ENCODE data around the gene FAM204A.

FAM204A gene

GRCh38 chr10:118341791-118342637 is at the start of gene FAM204A:
Gene FAM204A (minus strand): TSS chr10:118342324. CDS start chr10:118336415, 5,909 bp downstream.
- peak; percentile 95 for DNase-seq

- DNase-seq, result no peak
Observed at GRCh38 chr10:118383699-118384098, 41.6 kb upstream of the FAM204A start.

DNA sequence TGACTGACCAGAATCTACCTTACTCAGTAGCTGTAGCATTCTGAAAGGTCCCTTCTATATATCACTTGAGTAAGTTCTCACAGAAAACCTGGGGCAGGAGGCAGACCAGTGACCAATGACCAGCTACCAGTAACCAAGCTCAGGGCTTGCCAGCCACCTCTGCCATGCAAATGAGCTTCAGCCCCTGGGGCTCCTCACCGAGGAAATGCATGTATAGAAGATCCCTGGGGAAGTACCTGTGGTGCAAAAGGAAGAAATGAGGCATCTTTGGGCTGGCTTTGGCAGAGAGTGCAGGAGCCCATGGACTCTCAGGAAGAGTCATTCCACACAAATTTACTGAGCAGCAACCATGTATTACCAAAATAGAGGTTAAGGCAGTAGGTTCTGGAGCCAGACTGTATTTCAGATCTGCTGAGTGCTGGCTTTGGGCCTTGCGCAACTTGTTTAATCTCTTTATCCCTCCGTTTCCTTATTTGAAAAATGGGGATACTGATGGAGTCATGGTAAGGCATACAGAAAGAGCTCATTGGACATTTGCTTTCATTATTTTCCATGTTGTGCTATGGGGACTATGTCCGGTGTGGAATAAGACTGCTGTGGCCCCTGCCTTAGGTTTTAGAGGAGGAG is 41.1 kb upstream of the FAM204A start:
- DNase-seq, result no peak

DNA sequence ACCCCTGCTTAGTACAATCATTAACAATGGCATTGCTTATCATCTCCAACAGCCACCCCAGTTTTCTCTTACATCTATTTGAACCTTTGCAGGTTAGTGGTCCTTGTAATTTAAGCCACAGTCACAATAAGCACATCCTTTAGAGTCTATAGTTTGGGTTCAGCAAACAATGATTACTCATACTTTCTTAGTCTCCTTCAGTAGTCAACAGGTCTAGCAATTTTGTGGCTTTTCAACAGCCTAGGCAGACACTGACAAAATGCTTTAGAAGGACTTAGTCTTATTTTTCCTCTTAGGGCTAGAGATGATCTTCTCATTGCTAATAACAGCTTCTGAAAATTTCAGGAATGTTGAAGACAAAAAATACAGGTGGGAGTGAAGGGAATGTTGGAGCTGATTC is 32.3 kb upstream of the FAM204A start:
- DNase-seq, result no peak

DNA sequence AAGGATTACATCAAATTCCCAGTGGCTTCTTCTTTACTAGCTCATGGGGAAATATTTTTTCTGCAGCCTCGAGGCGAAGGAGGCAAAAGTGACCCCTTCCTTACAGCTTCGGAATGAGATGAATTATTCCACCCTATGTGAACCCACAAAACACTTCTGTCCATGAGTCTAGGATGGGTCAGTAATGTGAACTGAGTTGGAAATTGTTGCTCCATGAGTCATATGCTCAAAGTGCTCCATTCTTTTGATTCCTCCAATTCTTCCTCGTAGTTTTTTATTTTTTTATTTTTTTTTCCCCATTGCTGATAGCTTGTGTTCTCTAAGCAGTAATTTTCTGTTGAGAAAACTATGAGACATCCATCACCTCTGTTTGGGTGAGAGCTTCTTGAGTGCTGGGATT is 31.7 kb upstream of the FAM204A start:
- no peak for DNase-seq

GRCh38 chr10:118370499-118370898 is 28.4 kb upstream of the FAM204A start:
- DNase-seq, result no peak

DNA sequence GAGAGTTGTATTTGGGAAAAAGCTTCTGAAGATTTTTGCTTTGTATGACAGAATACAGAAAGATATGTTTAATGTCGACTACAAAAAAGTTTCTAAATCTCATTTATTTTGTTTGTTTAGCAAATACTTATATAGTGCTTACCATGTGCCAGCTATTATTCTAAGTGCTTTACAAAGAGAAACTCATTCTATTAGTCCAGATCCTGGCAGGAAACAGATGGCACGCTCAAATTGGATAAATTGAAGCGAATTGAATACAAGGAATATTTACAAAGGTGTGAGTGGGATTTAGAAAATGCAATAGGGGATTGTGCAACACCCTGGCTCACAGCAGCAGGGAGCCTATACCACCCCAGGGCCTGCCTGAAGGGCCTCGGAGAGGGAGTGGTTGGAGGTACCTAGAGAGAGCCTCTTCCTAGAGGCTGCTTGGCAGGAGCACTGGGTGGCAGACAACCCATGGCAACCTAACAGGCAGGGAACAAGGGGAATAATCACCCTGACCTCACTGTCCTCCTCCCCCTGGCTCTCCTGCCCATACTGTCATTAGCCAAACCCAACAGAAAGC is 27.6 kb upstream of the FAM204A start:
- no peak for DNase-seq

GRCh38 chr10:118365702-118366101 is 23.6 kb upstream of the FAM204A start:
- no peak for DNase-seq

- DNase-seq, result no peak
Observed at GRCh38 chr10:118362103-118362502, 20.0 kb upstream of the FAM204A start.

DNA sequence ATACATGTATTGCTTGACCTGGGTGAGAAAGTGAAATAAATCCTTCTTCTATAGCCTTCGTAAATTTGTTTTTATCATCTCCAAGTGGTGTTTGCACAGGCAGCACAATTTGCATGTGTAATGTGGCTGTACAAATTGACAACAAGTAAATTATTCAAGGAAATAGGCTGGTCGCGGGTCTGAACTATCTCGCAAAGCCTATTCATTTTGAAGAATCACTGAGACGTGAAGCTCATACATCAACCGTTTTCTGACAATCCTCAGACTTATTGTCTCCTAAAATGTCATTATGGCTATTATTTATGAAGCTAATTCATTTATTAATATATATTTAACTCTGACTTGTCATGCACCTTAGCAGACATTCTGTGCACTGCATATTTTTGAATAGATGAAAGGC is 16.2 kb upstream of the FAM204A start:
- no peak for DNase-seq

DNA sequence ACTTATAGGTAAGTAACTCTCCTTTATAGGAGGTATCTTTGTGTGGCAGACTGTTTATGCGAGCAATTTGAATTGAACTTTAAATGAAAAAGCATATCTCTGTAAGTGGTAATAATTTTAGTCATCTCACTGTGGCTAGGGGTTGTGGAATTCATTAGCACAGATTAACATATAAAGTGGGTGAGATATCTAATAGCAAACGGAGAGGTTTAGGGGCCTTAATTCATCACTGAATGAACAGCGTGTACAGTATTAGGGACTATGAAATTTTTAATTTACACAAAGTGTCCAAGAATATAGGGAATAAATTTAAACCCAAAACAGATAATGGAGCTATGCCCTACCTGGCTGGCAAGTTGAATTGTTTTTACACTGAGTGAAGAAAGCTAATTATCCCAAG is 15.7 kb upstream of the FAM204A start:
- DNase-seq, result no peak

GRCh38 chr10:118356628-118357027 is 14.5 kb upstream of the FAM204A start:
- no peak for DNase-seq

DNA sequence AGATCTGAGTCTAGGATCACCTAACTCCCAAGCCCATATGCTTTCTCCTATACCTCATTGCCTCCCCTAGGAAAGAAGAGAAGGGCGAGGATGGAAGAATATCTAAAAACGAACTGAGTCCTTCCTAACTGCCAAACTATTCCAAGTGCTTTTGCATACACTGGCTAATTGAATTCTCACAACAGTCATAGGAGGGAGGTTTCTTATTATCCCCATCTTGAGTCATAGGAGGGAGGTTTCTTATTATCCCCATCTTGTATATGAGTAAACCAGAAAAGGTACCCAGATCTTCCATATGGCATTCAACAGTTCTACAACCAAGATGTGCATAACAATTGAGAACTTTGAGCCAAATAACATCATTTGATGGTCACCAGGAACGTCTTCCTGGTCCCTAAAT is 13.1 kb upstream of the FAM204A start:
- no peak for DNase-seq

- no peak for DNase-seq
Observed at GRCh38 chr10:118349235-118349634, 7.1 kb upstream of the FAM204A start.

- no peak for DNase-seq
Observed at GRCh38 chr10:118343549-118343948, 1.4 kb upstream of the FAM204A start.

- no peak for DNase-seq
Observed at GRCh38 chr10:118343115-118343514, 991 bp upstream of the FAM204A start.

- no peak for DNase-seq
Observed at GRCh38 chr10:118342638-118343020, 505 bp upstream of the FAM204A start.

DNA sequence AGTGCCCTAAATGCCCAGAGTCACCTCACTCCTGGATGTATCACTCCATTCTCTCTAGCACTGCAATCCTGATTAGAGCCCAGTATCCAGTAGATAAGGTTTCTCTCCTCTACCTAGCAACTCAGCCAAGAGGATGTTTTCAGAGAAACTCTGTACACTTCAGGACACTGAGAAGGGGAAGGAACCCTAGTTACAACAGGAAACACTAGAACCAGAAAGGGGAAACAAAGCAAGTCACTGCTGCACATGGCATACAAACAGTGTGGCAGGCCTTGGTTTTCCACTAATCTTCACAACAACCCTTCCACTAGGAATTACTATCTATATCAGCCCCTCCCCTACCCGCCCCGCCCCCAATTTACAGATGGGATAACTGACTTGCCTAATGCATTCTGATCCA is 1.6 kb downstream of the FAM204A start:
- no peak for DNase-seq

DNA sequence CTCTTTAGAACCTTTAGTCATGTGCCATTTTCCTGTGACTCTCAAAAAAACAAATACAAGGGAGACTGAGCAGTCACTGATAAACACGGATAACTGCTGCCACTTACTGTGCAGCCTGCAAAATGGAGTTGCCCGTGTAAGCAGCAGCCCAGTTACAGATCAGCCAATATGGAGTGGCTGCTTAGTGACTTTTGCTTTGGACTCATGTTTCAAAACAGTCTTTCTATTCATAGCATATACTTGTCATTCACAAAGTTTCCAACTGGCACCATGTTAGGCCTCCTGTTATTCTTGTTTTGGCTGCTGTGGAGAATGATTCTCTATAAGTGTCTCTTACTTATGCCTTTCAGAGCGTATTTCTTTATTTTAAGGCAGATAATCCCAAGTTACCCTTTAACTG is 3.0 kb downstream of the FAM204A start:
- DNase-seq, result no peak

GRCh38 chr10:118337356-118337755 is 4.8 kb downstream of the FAM204A start:
- DNase-seq, result no peak

- DNase-seq, result no peak
Observed at GRCh38 chr10:118333871-118334270, 8.3 kb downstream of the FAM204A start.

- no peak for DNase-seq
Observed at GRCh38 chr10:118332948-118333710, 9.0 kb downstream of the FAM204A start.

- no peak for DNase-seq
Observed at GRCh38 chr10:118332236-118332635, 9.9 kb downstream of the FAM204A start.
